NCI-H345 treated with DMSO at 0.1 percent for 48 hours (cell line): ENCODE results near the gene TJAP1.
"Not testable (repeated sequence)": the region's sequence is repeated elsewhere in the genome, so short reads cannot be mapped to it uniquely, and the experiment has no call there.

Experiments
- DNase-seq: peaks from one replicate; lab custom pipeline; 2025; ENCODE audit not compliant: unreplicated experiment; lab: John Stamatoyannopoulos, UW

The TJAP1 gene

GRCh38 chr6:43478008-43478372 lies 620 bp downstream of the TJAP1 start:
- no peak for DNase-seq

GRCh38 chr6:43481075-43481474 lies 3.7 kb downstream of the TJAP1 start:
- DNase-seq, result no peak

- no peak for DNase-seq
Observed at GRCh38 chr6:43481591-43482236, 4.3 kb downstream of the TJAP1 start.

- DNase-seq, result no peak
Observed at GRCh38 chr6:43488667-43489276, 11.4 kb downstream of the TJAP1 start.

GRCh38 chr6:43489277-43490072 lies 12.1 kb downstream of the TJAP1 start:
- DNase-seq, result no peak

- no peak for DNase-seq
Observed at GRCh38 chr6:43490523-43490939, 13.2 kb downstream of the TJAP1 start.

GRCh38 chr6:43491750-43492661 lies 14.6 kb downstream of the TJAP1 start:
- DNase-seq, result no peak

GRCh38 chr6:43492673-43493072 lies 15.3 kb downstream of the TJAP1 start:
- no peak for DNase-seq

- DNase-seq, result no peak
Observed at GRCh38 chr6:43493230-43493629, 15.9 kb downstream of the TJAP1 start.

GRCh38 chr6:43493833-43494232 lies 16.5 kb downstream of the TJAP1 start:
- DNase-seq, result no peak

GRCh38 chr6:43494321-43494720 lies 17.0 kb downstream of the TJAP1 start:
- DNase-seq, result no peak

- no peak for DNase-seq
Observed at GRCh38 chr6:43494766-43495165, 17.4 kb downstream of the TJAP1 start.

GRCh38 chr6:43495409-43495941 lies 18.1 kb downstream of the TJAP1 start:
- DNase-seq, result no peak

GRCh38 chr6:43496370-43497128 lies 19.2 kb downstream of the TJAP1 start:
- no peak for DNase-seq

GRCh38 chr6:43497129-43497396 lies 19.7 kb downstream of the TJAP1 start:
- DNase-seq, result no peak

- no peak for DNase-seq
Observed at GRCh38 chr6:43497689-43498088, 20.3 kb downstream of the TJAP1 start.

- not testable (repeated sequence) for DNase-seq
Observed at GRCh38 chr6:43498291-43498690, 20.9 kb downstream of the TJAP1 start.

- DNase-seq, result no peak
Observed at GRCh38 chr6:43499028-43499815, 21.9 kb downstream of the TJAP1 start.

- no peak for DNase-seq
Observed at GRCh38 chr6:43500921-43501320, 23.6 kb downstream of the TJAP1 start.

- no peak for DNase-seq
Observed at GRCh38 chr6:43502666-43503065, 25.3 kb downstream of the TJAP1 start.
